ENCODE data around the gene USP7. TPM values are rescaled to one million over a fixed set of nuclear protein-coding genes. Genes with fewer than 3 reads are reported as not detected.

Gene USP7
- polyA plus RNA-seq, 3 donors from 2014 or later, result 4.4 to 11.9 (median 10.2) TPM

GRCh38 chr16:8866118-8866883, 97.4 kb downstream of the USP7 start:
- peaks cover 2 to 9% (median 4%) of the 10 kb centered on the region in 3 donors for H3K27me3 Mint-ChIP-seq (ENCODE audit: low read depth in 3 of 3)
- no peaks in the 10 kb centered on the region for H3K9me3 Mint-ChIP-seq
- peak overlapping the region; percentile 4 to 46 (median 41) for H3K4me3 Mint-ChIP-seq
- H3K4me1 Mint-ChIP-seq, result peaks cover 57 to 67% of the 10 kb centered on the region in 2 donors
- no peaks in the 10 kb centered on the region for H3K36me3 Mint-ChIP-seq
- no peak for DNase-seq
- peak overlapping the region in 2 of 6 donors; percentile 28 to 45 for H3K27ac Mint-ChIP-seq

- Mint-ChIP-seq H3K9me3 (no peaks in the 10 kb centered on the region), H3K27me3 (ENCODE audit: low read depth in 3 of 3) (peaks cover 0 to 9% (median 4%) of the 10 kb centered on the region in 3 donors), H3K4me3 (peak overlapping the region in 3 of 5 donors; percentile 44 to 45 (median 44)), H3K36me3 (no peaks in the 10 kb centered on the region), H3K27ac (peak overlapping the region in 5 of 6 donors; percentile 28 to 66 (median 53)), H3K4me1 (peaks cover 50 to 62% of the 10 kb centered on the region in 2 donors)
- no peak for DNase-seq
These were observed 98.4 kb downstream of the USP7 start for GRCh38 chr16:8865145-8865882.

- H3K27me3 Mint-ChIP-seq (ENCODE audit: low read depth in 3 of 3), result peaks cover 0 to 9% (median 4%) of the 10 kb centered on the region in 3 donors
- peaks cover 45 to 66% of the 10 kb centered on the region in 2 donors for H3K4me1 Mint-ChIP-seq
- H3K9me3 Mint-ChIP-seq, result no peaks in the 10 kb centered on the region
- H3K4me3 Mint-ChIP-seq, result peak overlapping the region in 3 of 5 donors; percentile 20 to 45 (median 40)
- peak overlapping the region in 5 of 6 donors; percentile 53 to 82 (median 66) for H3K27ac Mint-ChIP-seq
- H3K36me3 Mint-ChIP-seq, result no peaks in the 10 kb centered on the region
- DNase-seq, result no peak
These were observed 99.1 kb downstream of the USP7 start for GRCh38 chr16:8864480-8865110.

GRCh38 chr16:8863594-8864424, 99.9 kb downstream of the USP7 start:
- Mint-ChIP-seq H3K9me3 (no peaks in the 10 kb centered on the region), H3K36me3 (no peaks in the 10 kb centered on the region), H3K4me3 (peak overlapping the region in 3 of 5 donors; percentile 20 to 45 (median 40)), H3K4me1 (peaks cover 40 to 64% of the 10 kb centered on the region in 2 donors), H3K27ac (peak overlapping the region in 4 of 6 donors; percentile 26 to 82 (median 53)), H3K27me3 (ENCODE audit: low read depth in 3 of 3) (peaks cover 0 to 9% (median 2%) of the 10 kb centered on the region in 3 donors)
- DNase-seq, result no peak

GRCh38 chr16:8862309-8863130, 101.2 kb downstream of the USP7 start:
- H3K9me3 Mint-ChIP-seq, result no peaks in the 10 kb centered on the region
- H3K4me1 Mint-ChIP-seq, result peaks cover 39 to 55% of the 10 kb centered on the region in 2 donors
- peak overlapping the region in 4 of 6 donors; percentile 23 to 57 (median 42) for H3K27ac Mint-ChIP-seq
- H3K27me3 Mint-ChIP-seq (ENCODE audit: low read depth in 3 of 3), result peaks cover 0 to 2% (median 2%) of the 10 kb centered on the region in 3 donors
- H3K4me3 Mint-ChIP-seq, result no peak overlapping the region
- DNase-seq, result no peak
- no peaks in the 10 kb centered on the region for H3K36me3 Mint-ChIP-seq

- no peak for DNase-seq
- H3K9me3 Mint-ChIP-seq, result no peaks in the 10 kb centered on the region
- peaks cover 0 to 3% (median 0%) of the 10 kb centered on the region in 3 donors for H3K36me3 Mint-ChIP-seq
- H3K4me1 Mint-ChIP-seq, result peaks cover 36 to 52% of the 10 kb centered on the region in 2 donors
- peak overlapping the region in 3 of 6 donors; percentile 23 to 57 (median 55) for H3K27ac Mint-ChIP-seq
- H3K4me3 Mint-ChIP-seq, result no peak overlapping the region
- H3K27me3 Mint-ChIP-seq (ENCODE audit: low read depth in 3 of 3), result no peaks in the 10 kb centered on the region
These were observed 102.0 kb downstream of the USP7 start for GRCh38 chr16:8861563-8862308.

- no peak overlapping the region for H3K4me3 Mint-ChIP-seq
- H3K9me3 Mint-ChIP-seq, result no peaks in the 10 kb centered on the region
- peak overlapping the region in 1 of 6 donors; percentile 34 for H3K27ac Mint-ChIP-seq
- H3K27me3 Mint-ChIP-seq (ENCODE audit: low read depth in 3 of 3), result peaks cover 0 to under 1% (median 0%) of the 10 kb centered on the region in 3 donors
- DNase-seq, result no peak
- peaks cover 0 to 13% (median 4%) of the 10 kb centered on the region in 3 donors for H3K36me3 Mint-ChIP-seq
- H3K4me1 Mint-ChIP-seq, result peaks cover 24 to 42% of the 10 kb centered on the region in 2 donors
These were observed 103.5 kb downstream of the USP7 start for GRCh38 chr16:8859913-8860881.

- peaks cover 16 to 33% of the 10 kb centered on the region in 2 donors for H3K4me1 Mint-ChIP-seq
- peaks cover 0 to 2% (median 0%) of the 10 kb centered on the region in 3 donors for H3K27me3 Mint-ChIP-seq (ENCODE audit: low read depth in 3 of 3)
- peak overlapping the region in 1 of 6 donors; percentile 55 for H3K27ac Mint-ChIP-seq
- H3K36me3 Mint-ChIP-seq, result peaks cover 0 to 16% (median 4%) of the 10 kb centered on the region in 3 donors
- no peak for DNase-seq
- no peak overlapping the region for H3K4me3 Mint-ChIP-seq
- no peaks in the 10 kb centered on the region for H3K9me3 Mint-ChIP-seq
These were observed 104.5 kb downstream of the USP7 start for GRCh38 chr16:8858994-8859912.

- Mint-ChIP-seq H3K36me3 (peaks cover 4 to 23% (median 5%) of the 10 kb centered on the region in 3 donors), H3K4me3 (no peak overlapping the region), H3K27me3 (ENCODE audit: low read depth in 3 of 3) (peaks cover 0 to 7% (median 3%) of the 10 kb centered on the region in 3 donors), H3K4me1 (peaks cover 13 to 33% of the 10 kb centered on the region in 2 donors), H3K27ac (peak overlapping the region in 5 of 6 donors; percentile 6 to 76 (median 48)), H3K9me3 (no peaks in the 10 kb centered on the region)
- DNase-seq, result no peak
These were observed 107.7 kb downstream of the USP7 start for GRCh38 chr16:8855972-8856371.

All from immature natural killer cell (primary cell).